ENCODE results near the gene EPHB1. TPM values are rescaled to one million over a fixed set of nuclear protein-coding genes. Genes with fewer than 3 reads are reported as not detected.

EPHB1 gene
- total RNA-seq, 1 donor from 2014 or later: 13.7 TPM

DNA sequence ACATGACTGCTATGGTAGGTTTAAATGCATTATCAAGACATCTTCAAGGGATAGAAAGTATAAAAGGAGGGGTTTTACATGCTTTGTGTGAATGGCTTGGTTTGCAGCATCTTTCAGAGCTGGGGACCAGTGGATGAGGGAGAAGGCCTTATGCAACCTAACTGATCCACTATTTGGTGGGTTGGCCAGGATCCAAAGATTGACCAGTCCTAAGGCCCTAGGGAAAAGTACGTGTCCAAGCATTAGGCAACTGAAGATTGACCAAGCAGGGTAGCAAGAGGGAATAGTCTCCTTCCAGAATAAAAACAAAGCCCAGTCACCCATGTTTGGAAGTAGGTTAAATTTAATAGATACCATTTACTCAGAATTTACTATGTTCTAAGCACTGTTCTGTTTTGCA is 509.3 kb downstream of the EPHB1 start:
- Mint-ChIP-seq H3K27me3 (ENCODE audit: low read depth) (no peaks in the 10 kb centered on the region), H3K27ac (ENCODE audit: unreplicated experiment) (no peak overlapping the region), H3K36me3 (ENCODE audit: low read depth) (no peaks in the 10 kb centered on the region), H3K4me1 (no peaks in the 10 kb centered on the region), H3K4me3 (no peak overlapping the region), H3K9me3 (no peaks in the 10 kb centered on the region)
- DNase-seq (ENCODE audit: low read depth, low spot score): no peak
- TF ChIP-seq, protein P1, sequence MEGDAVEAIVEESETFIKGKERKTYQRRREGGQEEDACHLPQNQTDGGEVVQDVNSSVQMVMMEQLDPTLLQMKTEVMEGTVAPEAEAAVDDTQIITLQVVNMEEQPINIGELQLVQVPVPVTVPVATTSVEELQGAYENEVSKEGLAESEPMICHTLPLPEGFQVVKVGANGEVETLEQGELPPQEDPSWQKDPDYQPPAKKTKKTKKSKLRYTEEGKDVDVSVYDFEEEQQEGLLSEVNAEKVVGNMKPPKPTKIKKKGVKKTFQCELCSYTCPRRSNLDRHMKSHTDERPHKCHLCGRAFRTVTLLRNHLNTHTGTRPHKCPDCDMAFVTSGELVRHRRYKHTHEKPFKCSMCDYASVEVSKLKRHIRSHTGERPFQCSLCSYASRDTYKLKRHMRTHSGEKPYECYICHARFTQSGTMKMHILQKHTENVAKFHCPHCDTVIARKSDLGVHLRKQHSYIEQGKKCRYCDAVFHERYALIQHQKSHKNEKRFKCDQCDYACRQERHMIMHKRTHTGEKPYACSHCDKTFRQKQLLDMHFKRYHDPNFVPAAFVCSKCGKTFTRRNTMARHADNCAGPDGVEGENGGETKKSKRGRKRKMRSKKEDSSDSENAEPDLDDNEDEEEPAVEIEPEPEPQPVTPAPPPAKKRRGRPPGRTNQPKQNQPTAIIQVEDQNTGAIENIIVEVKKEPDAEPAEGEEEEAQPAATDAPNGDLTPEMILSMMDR (conservative IDR thresholded peaks at IDR 0.05): no peak

Other genes with a start within 250 kb of the EPHB1 start
- gene KY, start 144.2 kb upstream of the EPHB1 start, total RNA-seq: 0.33 and 0.52 TPM in 2 replicates

Measured in neural crest cell (in vitro differentiated cells).